Hepatocyte (in vitro differentiated cells): ENCODE data around the gene MAP4K5. TPM values are rescaled to one million over a fixed set of nuclear protein-coding genes. Genes with fewer than 3 reads are reported as not detected.

Experiments
- DNase-seq: peaks from one replicate; pipeline ENCODE4 v3.0.0-alpha.2; 2016; ENCODE audit warnings: low spot score
- H2AFZ ChIP-seq: fragments of 200-600 bp; sonication (generic); 2 replicates; pipeline ENCODE4 v1.6.0; 2016; ENCODE audit warnings: antibody characterized with exemption, mild to moderate bottlenecking
- H3K27ac ChIP-seq: fragments of 200-600 bp; sonication (generic); 2 replicates; pipeline ENCODE4 v1.5.1; 2016; ENCODE audit warnings: mild to moderate bottlenecking
- H3K27me3 ChIP-seq: fragments of 200-600 bp; sonication (generic); 2 replicates; pipeline ENCODE4 v1.6.1; 2016
- H3K36me3 ChIP-seq: fragments of 200-600 bp; sonication (generic); replicated peaks from 2 replicates; pipeline ENCODE4 v1.5.1; 2016; ENCODE audit warnings: low read depth; ENCODE audit not compliant: insufficient read depth
- H3K4me1 ChIP-seq: fragments of 200-600 bp; sonication (generic); 2 replicates; pipeline ENCODE4 v1.5.1; 2016; ENCODE audit warnings: mild to moderate bottlenecking, moderate library complexity; ENCODE audit not compliant: insufficient read depth
- H3K4me2 ChIP-seq: fragments of 200-600 bp; sonication (generic); 2 replicates; pipeline ENCODE4 v1.6.0; 2016
- H3K4me3 ChIP-seq: fragments of 200-600 bp; sonication (generic); 2 replicates; pipeline ENCODE4 v1.5.1; 2016; ENCODE audit warnings: mild to moderate bottlenecking
- H3K79me2 ChIP-seq: fragments of 200-600 bp; sonication (generic); 2 replicates; pipeline ENCODE4 v1.6.0; 2017; ENCODE audit warnings: mild to moderate bottlenecking
- H3K9me2 ChIP-seq: fragments of 200-600 bp; sonication (generic); replicated peaks from 2 replicates; pipeline ENCODE4 v1.6.0; 2017; ENCODE audit warnings: mild to moderate bottlenecking; ENCODE audit not compliant: insufficient read depth
- H3K9me3 ChIP-seq: fragments of 200-600 bp; sonication (generic); 2 replicates; pipeline ENCODE4 v1.5.1; 2016; ENCODE audit warnings: low read depth, mild to moderate bottlenecking
- H4K20me1 ChIP-seq: fragments of 200-600 bp; sonication (generic); 2 replicates; pipeline ENCODE4 v1.6.0; 2016; ENCODE audit warnings: mild to moderate bottlenecking; ENCODE audit not compliant: insufficient read depth, poor library complexity, severe bottlenecking
- CTCF ChIP-seq: fragments of 200-600 bp; sonication (generic); IDR thresholded peaks from 2 replicates; pipeline ENCODE4 v1.5.1; 2016; ENCODE audit warnings: antibody characterized with exemption, mild to moderate bottlenecking; ENCODE audit not compliant: poor library complexity
- EZH2 ChIP-seq: fragments of 200-600 bp; sonication (generic); IDR thresholded peaks from 2 replicates; pipeline ENCODE4 v1.6.1; 2016; ENCODE audit warnings: antibody characterized with exemption, mild to moderate bottlenecking, borderline replicate concordance
- EZH2phosphoT487 ChIP-seq: fragments of 200-600 bp; sonication (generic); IDR thresholded peaks from one replicate; pipeline ENCODE4 v1.6.1; 2018; ENCODE audit warnings: antibody characterized with exemption, mild to moderate bottlenecking, low read depth, moderate library complexity; ENCODE audit not compliant: unreplicated experiment, severe bottlenecking
- WGBS: methylation state at CpG from one replicate; pipeline ENCODE4 v1.1.6; 2016; ENCODE audit warnings: low lambda C conversion rate; ENCODE audit errors: missing lambda C conversion rate; 5-methylcytosine and 5-hydroxymethylcytosine counted together
- polyA plus RNA-seq: library from polyadenylated mRNA; unstranded; fragments of >200 nt; fragmentation: Nextera tagmentation; extraction: Ambion mirVana; gene quantifications from 2 replicates; pipeline ENCODE4 v1.2.1, GENCODE V29; 2016
- total RNA-seq: library from RNA; depleted of rRNA; stranded (reverse); fragments of >200 nt; gene quantifications from 2 replicates; pipeline ENCODE4 v1.2.3, GENCODE V29; 2014

The MAP4K5 gene
- total and polyA plus RNA-seq, 2 experiments from 2014 or later, result 41.0 to 98.6 TPM

- Histone ChIP-seq H2AFZ (no peak overlapping the region), H3K27ac (no peak overlapping the region), H3K4me2 (no peak overlapping the region), H3K36me3 (no peaks in the 10 kb centered on the region), H3K9me3 (no peaks in the 10 kb centered on the region), H3K4me3 (no peak overlapping the region), H3K79me2 (peaks cover 33% of the 10 kb centered on the region), H3K4me1 (no peaks in the 10 kb centered on the region), H4K20me1 (no peaks in the 10 kb centered on the region), H3K27me3 (no peaks in the 10 kb centered on the region), H3K9me2 (no peaks in the 10 kb centered on the region)
- no peak for DNase-seq
- TF ChIP-seq EZH2 (no peak), CTCF (no peak), EZH2phosphoT487 (no peak)
- 100% methylated on average over 2 of the region's 2 CpGs for WGBS
Measured at GRCh38 chr14:50501642-50502041, 30.7 kb downstream of the MAP4K5 start.

GRCh38 chr14:50497351-50497750 lies 35.0 kb downstream of the MAP4K5 start:
- Histone ChIP-seq H3K27me3 (no peaks in the 10 kb centered on the region), H3K9me2 (no peaks in the 10 kb centered on the region), H3K36me3 (no peaks in the 10 kb centered on the region), H4K20me1 (no peaks in the 10 kb centered on the region), H3K9me3 (no peaks in the 10 kb centered on the region), H3K4me1 (no peaks in the 10 kb centered on the region), H3K27ac (no peak overlapping the region), H3K79me2 (peaks cover 52% of the 10 kb centered on the region), H2AFZ (no peak overlapping the region), H3K4me2 (no peak overlapping the region), H3K4me3 (no peak overlapping the region)
- WGBS, result 84% methylated on average over 2 of the region's 2 CpGs
- TF ChIP-seq CTCF (no peak), EZH2 (no peak), EZH2phosphoT487 (no peak)
- no peak for DNase-seq

GRCh38 chr14:50489851-50490250 lies 42.5 kb downstream of the MAP4K5 start:
- WGBS, result 93% methylated on average over 3 of the region's 3 CpGs
- Histone ChIP-seq H3K27me3 (no peaks in the 10 kb centered on the region), H3K4me3 (no peak overlapping the region), H3K79me2 (peaks cover 52% of the 10 kb centered on the region), H4K20me1 (no peaks in the 10 kb centered on the region), H3K4me2 (no peak overlapping the region), H3K36me3 (no peaks in the 10 kb centered on the region), H2AFZ (no peak overlapping the region), H3K27ac (no peak overlapping the region), H3K4me1 (no peaks in the 10 kb centered on the region), H3K9me2 (no peaks in the 10 kb centered on the region), H3K9me3 (no peaks in the 10 kb centered on the region)
- no peak for DNase-seq
- TF ChIP-seq CTCF (no peak), EZH2phosphoT487 (no peak)

GRCh38 chr14:50488521-50488920 lies 43.8 kb downstream of the MAP4K5 start:
- Histone ChIP-seq H3K4me3 (no peak overlapping the region), H3K36me3 (no peaks in the 10 kb centered on the region), H4K20me1 (no peaks in the 10 kb centered on the region), H3K9me3 (no peaks in the 10 kb centered on the region), H3K27ac (no peak overlapping the region), H3K27me3 (no peaks in the 10 kb centered on the region), H3K9me2 (no peaks in the 10 kb centered on the region), H3K4me2 (no peak overlapping the region), H2AFZ (no peak overlapping the region), H3K4me1 (no peaks in the 10 kb centered on the region), H3K79me2 (peaks cover 38% of the 10 kb centered on the region)
- no peak for DNase-seq
- no peak for TF ChIP-seq EZH2phosphoT487
- 97% methylated on average over 1 of the region's 1 CpG for WGBS
